ENCODE data around the gene PPIF.

PPIF gene

GRCh38 chr10:79347894-79348639, 798 bp downstream of the PPIF start:
- Histone ChIP-seq H3K27ac (ENCODE audit: insufficient read depth in 1 of 2, low read depth in 1 of 2, low read length in 2 of 2, poor library complexity in 1 of 2, severe bottlenecking in 2 of 2) (peak overlapping the region; percentile 40 to 73), H3K9me3 (ENCODE audit: control extremely low read depth in 1 of 5, control insufficient read depth in 4 of 5, insufficient read depth in 2 of 5, low read depth in 1 of 5, low read length in 4 of 5) (no peaks in the 10 kb centered on the region), H3K36me3 (ENCODE audit: control insufficient read depth in 4 of 4, insufficient read depth in 4 of 4, low read length in 3 of 4) (peaks cover 12 to 50% (median 39%) of the 10 kb centered on the region in 4 experiments), H3K4me1 (ENCODE audit: control extremely low read depth in 1 of 4, control insufficient read depth in 4 of 4, insufficient read depth in 4 of 4, low read length in 3 of 4) (peaks cover 5 to 74% (median 23%) of the 10 kb centered on the region in 4 experiments), H3K4me3 (ENCODE audit: control insufficient read depth in 1 of 7, extremely low read depth in 1 of 7, insufficient read depth in 4 of 7, low read depth in 2 of 7, low read length in 6 of 7) (peak overlapping the region; percentile 25 to 87 (median 69)), H3K27me3 (replicated peaks in 2 of 5; ENCODE audit: control insufficient read depth in 4 of 5, insufficient read depth in 5 of 5, low read length in 4 of 5) (no peaks in the 10 kb centered on the region)
- POLR2A ChIA-PET: interaction anchor here (0.7 to 1.3 kb wide), 3 partner anchors 26 to 106 kb away, joined by 3 to 7 read pairs (median 3); no protein-coding TSS in a partner anchor
- DNase-seq: peak; percentile 43 to 86 (median 84)
- CTCF ChIA-PET: interaction anchor here (0.9 to 5.5 kb wide), 8 partner anchors 9 to 45 kb away, joined by 3 to 46 read pairs (median 5); no protein-coding TSS in a partner anchor
- WGBS (ENCODE audit: insufficient coverage): 13% methylated on average over 33 of the region's 34 CpGs

- no peaks in the 10 kb centered on the region for H3K27me3 ChIP-seq (replicated peaks in 2 of 5; ENCODE audit: control insufficient read depth in 4 of 5, insufficient read depth in 5 of 5, low read length in 4 of 5)
- peaks cover 12 to 55% (median 45%) of the 10 kb centered on the region in 4 experiments for H3K36me3 ChIP-seq (ENCODE audit: control insufficient read depth in 4 of 4, insufficient read depth in 4 of 4, low read length in 3 of 4)
- WGBS (ENCODE audit: insufficient coverage): 100% methylated on average over 1 of the region's 3 CpGs
- ChIA-PET CTCF (interaction anchor here (0.9 to 5.5 kb wide), 6 partner anchors 11 to 46 kb away, joined by 3 to 46 read pairs (median 4); no protein-coding TSS in a partner anchor), POLR2A (interaction anchor here (1.3 kb wide), 1 partner anchor 107 kb away, joined by 3 read pairs; no protein-coding TSS in a partner anchor)
- peaks cover 8 to 80% (median 23%) of the 10 kb centered on the region in 4 experiments for H3K4me1 ChIP-seq (ENCODE audit: control extremely low read depth in 1 of 4, control insufficient read depth in 4 of 4, insufficient read depth in 4 of 4, low read length in 3 of 4)
- H3K9me3 ChIP-seq (ENCODE audit: control extremely low read depth in 1 of 5, control insufficient read depth in 4 of 5, insufficient read depth in 2 of 5, low read depth in 1 of 5, low read length in 4 of 5): no peaks in the 10 kb centered on the region
- H3K4me3 ChIP-seq (ENCODE audit: control insufficient read depth in 1 of 7, extremely low read depth in 1 of 7, insufficient read depth in 4 of 7, low read depth in 2 of 7, low read length in 6 of 7): peak overlapping the region in 5 of 7 experiments; percentile 55 to 87 (median 74)
- no peak for DNase-seq
- H3K27ac ChIP-seq (ENCODE audit: insufficient read depth in 1 of 2, low read depth in 1 of 2, low read length in 2 of 2, poor library complexity in 1 of 2, severe bottlenecking in 2 of 2): peak overlapping the region in 1 of 2 experiments; percentile 73
Observed at GRCh38 chr10:79348640-79348988, 1.3 kb downstream of the PPIF start.

- Histone ChIP-seq H3K27me3 (replicated peaks in 2 of 5; ENCODE audit: control insufficient read depth in 4 of 5, insufficient read depth in 5 of 5, low read length in 4 of 5) (no peaks in the 10 kb centered on the region), H3K27ac (ENCODE audit: insufficient read depth in 1 of 2, low read depth in 1 of 2, low read length in 2 of 2, poor library complexity in 1 of 2, severe bottlenecking in 2 of 2) (peak overlapping the region in 1 of 2 experiments; percentile 73), H3K36me3 (ENCODE audit: control insufficient read depth in 4 of 4, insufficient read depth in 4 of 4, low read length in 3 of 4) (peaks cover 12 to 60% (median 49%) of the 10 kb centered on the region in 4 experiments), H3K9me3 (ENCODE audit: control extremely low read depth in 1 of 5, control insufficient read depth in 4 of 5, insufficient read depth in 2 of 5, low read depth in 1 of 5, low read length in 4 of 5) (no peaks in the 10 kb centered on the region), H3K4me3 (ENCODE audit: control insufficient read depth in 1 of 7, extremely low read depth in 1 of 7, insufficient read depth in 4 of 7, low read depth in 2 of 7, low read length in 6 of 7) (peak overlapping the region in 2 of 7 experiments; percentile 19 to 87), H3K4me1 (ENCODE audit: control extremely low read depth in 1 of 4, control insufficient read depth in 4 of 4, insufficient read depth in 4 of 4, low read length in 3 of 4) (peaks cover 9 to 84% (median 23%) of the 10 kb centered on the region in 4 experiments)
- ChIA-PET CTCF (interaction anchor here (0.9 to 5.5 kb wide), 6 partner anchors 11 to 26 kb away, joined by 3 to 46 read pairs (median 4); no protein-coding TSS in a partner anchor), POLR2A (interaction anchor here (1.3 kb wide), 1 partner anchor 107 kb away, joined by 3 read pairs; no protein-coding TSS in a partner anchor)
- WGBS (ENCODE audit: insufficient coverage): 98% methylated on average over 4 of the region's 6 CpGs
- DNase-seq: no peak
Observed at GRCh38 chr10:79349072-79349491, 1.8 kb downstream of the PPIF start.

- Histone ChIP-seq H3K36me3 (ENCODE audit: control insufficient read depth in 4 of 4, insufficient read depth in 4 of 4, low read length in 3 of 4) (peaks cover 14 to 68% (median 57%) of the 10 kb centered on the region in 4 experiments), H3K27me3 (replicated peaks in 2 of 5; ENCODE audit: control insufficient read depth in 4 of 5, insufficient read depth in 5 of 5, low read length in 4 of 5) (no peaks in the 10 kb centered on the region), H3K27ac (ENCODE audit: insufficient read depth in 1 of 2, low read depth in 1 of 2, low read length in 2 of 2, poor library complexity in 1 of 2, severe bottlenecking in 2 of 2) (no peak overlapping the region), H3K4me1 (ENCODE audit: control extremely low read depth in 1 of 4, control insufficient read depth in 4 of 4, insufficient read depth in 4 of 4, low read length in 3 of 4) (peaks cover 13 to 88% (median 23%) of the 10 kb centered on the region in 4 experiments), H3K9me3 (ENCODE audit: control extremely low read depth in 1 of 5, control insufficient read depth in 4 of 5, insufficient read depth in 2 of 5, low read depth in 1 of 5, low read length in 4 of 5) (no peaks in the 10 kb centered on the region), H3K4me3 (ENCODE audit: control insufficient read depth in 1 of 7, extremely low read depth in 1 of 7, insufficient read depth in 4 of 7, low read depth in 2 of 7, low read length in 6 of 7) (peak overlapping the region in 1 of 7 experiments; percentile 87)
- ChIA-PET CTCF (interaction anchor here (1.0 to 1.5 kb wide), 3 partner anchors 11 to 24 kb away, joined by 3 to 5 read pairs (median 3); no protein-coding TSS in a partner anchor), POLR2A (no interaction called here)
- DNase-seq: no peak
- WGBS (ENCODE audit: insufficient coverage): 95% methylated on average over 6 of the region's 6 CpGs
Observed at GRCh38 chr10:79349766-79350406, 2.6 kb downstream of the PPIF start.

DNA sequence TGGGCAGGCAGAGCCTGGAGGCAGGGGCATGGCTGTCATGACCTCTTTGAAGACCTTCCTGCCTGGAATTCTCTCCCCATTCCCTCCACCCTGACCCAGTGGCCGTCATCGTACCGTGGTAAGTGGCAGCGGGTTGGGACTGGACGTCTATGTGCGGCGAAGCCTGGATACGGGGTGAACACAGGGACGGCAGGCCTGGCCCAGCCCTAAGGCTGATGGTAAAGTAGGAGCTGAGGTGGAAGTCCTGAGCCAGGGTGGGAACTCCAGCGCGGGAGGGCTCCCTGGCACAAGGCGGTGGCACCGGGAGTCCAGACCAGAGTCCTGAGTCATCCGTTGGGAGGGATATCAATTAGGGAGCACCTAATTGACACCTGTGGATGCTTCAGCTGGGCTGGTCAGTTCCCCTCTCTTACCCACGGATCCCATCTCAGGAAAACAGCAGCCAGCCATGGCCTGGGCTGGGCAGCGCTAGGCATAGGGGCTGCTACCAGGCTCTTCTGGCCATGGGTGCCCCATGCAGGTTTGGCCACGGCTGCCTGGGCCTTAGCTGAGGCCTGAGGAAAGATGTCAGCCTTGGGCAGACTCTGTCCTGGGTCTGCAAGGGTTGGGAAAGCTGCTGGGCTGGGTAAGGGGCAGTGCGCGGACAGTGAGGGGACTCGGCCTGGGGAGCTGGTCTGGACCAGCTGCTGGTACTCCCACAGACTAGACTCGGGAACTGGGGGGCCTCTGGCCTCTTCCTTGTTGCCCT, 3.3 kb downstream of the PPIF start:
- peak overlapping the region in 1 of 7 experiments; percentile 87 for H3K4me3 ChIP-seq (ENCODE audit: control insufficient read depth in 1 of 7, extremely low read depth in 1 of 7, insufficient read depth in 4 of 7, low read depth in 2 of 7, low read length in 6 of 7)
- no peak overlapping the region for H3K27ac ChIP-seq (ENCODE audit: insufficient read depth in 1 of 2, low read depth in 1 of 2, low read length in 2 of 2, poor library complexity in 1 of 2, severe bottlenecking in 2 of 2)
- ChIA-PET POLR2A (interaction anchor here (1.2 kb wide), 1 partner anchor 28 kb away, joined by 4 read pairs; no protein-coding TSS in a partner anchor), CTCF (interaction anchor here (1.0 to 1.5 kb wide), 2 partner anchors 11 to 23 kb away, joined by 3 to 5 read pairs; no protein-coding TSS in a partner anchor)
- H3K4me1 ChIP-seq (ENCODE audit: control extremely low read depth in 1 of 4, control insufficient read depth in 4 of 4, insufficient read depth in 4 of 4, low read length in 3 of 4): peaks cover 15 to 88% (median 25%) of the 10 kb centered on the region in 4 experiments
- DNase-seq: no peak
- H3K9me3 ChIP-seq (ENCODE audit: control extremely low read depth in 1 of 5, control insufficient read depth in 4 of 5, insufficient read depth in 2 of 5, low read depth in 1 of 5, low read length in 4 of 5): no peaks in the 10 kb centered on the region
- H3K36me3 ChIP-seq (ENCODE audit: control insufficient read depth in 4 of 4, insufficient read depth in 4 of 4, low read length in 3 of 4): peaks cover 14 to 75% (median 60%) of the 10 kb centered on the region in 4 experiments
- no peaks in the 10 kb centered on the region for H3K27me3 ChIP-seq (replicated peaks in 2 of 5; ENCODE audit: control insufficient read depth in 4 of 5, insufficient read depth in 5 of 5, low read length in 4 of 5)
- 97% methylated on average over 21 of the region's 21 CpGs for WGBS (ENCODE audit: insufficient coverage)

DNA sequence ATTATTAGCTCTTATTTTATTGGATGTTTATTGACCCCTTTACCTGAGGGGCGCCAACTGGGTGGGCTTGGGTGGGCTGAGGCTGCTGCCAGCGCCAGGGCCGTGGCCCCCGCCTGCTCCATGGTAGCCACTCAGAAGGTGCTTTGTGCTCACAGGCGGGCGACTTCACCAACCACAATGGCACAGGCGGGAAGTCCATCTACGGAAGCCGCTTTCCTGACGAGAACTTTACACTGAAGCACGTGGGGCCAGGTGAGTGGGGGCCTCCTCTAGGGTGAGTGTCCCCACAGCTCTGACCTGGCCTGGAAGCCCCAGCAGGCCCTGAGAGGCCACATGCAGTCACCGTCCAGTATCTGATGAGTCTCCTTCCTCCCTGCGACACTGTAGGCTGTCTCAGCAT, 4.1 kb downstream of the PPIF start:
- no peak overlapping the region for H3K4me3 ChIP-seq (ENCODE audit: control insufficient read depth in 1 of 7, extremely low read depth in 1 of 7, insufficient read depth in 4 of 7, low read depth in 2 of 7, low read length in 6 of 7)
- H3K4me1 ChIP-seq (ENCODE audit: control extremely low read depth in 1 of 4, control insufficient read depth in 4 of 4, insufficient read depth in 4 of 4, low read length in 3 of 4): peaks cover 15 to 88% (median 33%) of the 10 kb centered on the region in 4 experiments
- 95% methylated on average over 10 of the region's 13 CpGs for WGBS (ENCODE audit: insufficient coverage)
- CTCF ChIA-PET: interaction anchor here (1.5 kb wide), 1 partner anchor 22 kb away, joined by 5 read pairs; no protein-coding TSS in a partner anchor
- DNase-seq: no peak
- no peaks in the 10 kb centered on the region for H3K9me3 ChIP-seq (ENCODE audit: control extremely low read depth in 1 of 5, control insufficient read depth in 4 of 5, insufficient read depth in 2 of 5, low read depth in 1 of 5, low read length in 4 of 5)
- peaks cover 14 to 76% (median 60%) of the 10 kb centered on the region in 4 experiments for H3K36me3 ChIP-seq (ENCODE audit: control insufficient read depth in 4 of 4, insufficient read depth in 4 of 4, low read length in 3 of 4)
- POLR2A ChIA-PET: interaction anchor here (1.2 kb wide), 1 partner anchor 28 kb away, joined by 4 read pairs; no protein-coding TSS in a partner anchor
- no peaks in the 10 kb centered on the region for H3K27me3 ChIP-seq (replicated peaks in 2 of 5; ENCODE audit: control insufficient read depth in 4 of 5, insufficient read depth in 5 of 5, low read length in 4 of 5)
- no peak overlapping the region for H3K27ac ChIP-seq (ENCODE audit: insufficient read depth in 1 of 2, low read depth in 1 of 2, low read length in 2 of 2, poor library complexity in 1 of 2, severe bottlenecking in 2 of 2)
